GM12872 (cell line): Measurements from ENCODE around the gene ZNF215.

Experiments
- TF ChIP-seq, protein P1 (sequence below): IDR thresholded peaks from 3 replicates; pipeline ENCODE4 v1.5.1; 2011; ENCODE audit warnings: low read depth, mild to moderate bottlenecking, low read length, moderate library complexity; ENCODE audit not compliant: insufficient read depth

The ZNF215 gene

DNA sequence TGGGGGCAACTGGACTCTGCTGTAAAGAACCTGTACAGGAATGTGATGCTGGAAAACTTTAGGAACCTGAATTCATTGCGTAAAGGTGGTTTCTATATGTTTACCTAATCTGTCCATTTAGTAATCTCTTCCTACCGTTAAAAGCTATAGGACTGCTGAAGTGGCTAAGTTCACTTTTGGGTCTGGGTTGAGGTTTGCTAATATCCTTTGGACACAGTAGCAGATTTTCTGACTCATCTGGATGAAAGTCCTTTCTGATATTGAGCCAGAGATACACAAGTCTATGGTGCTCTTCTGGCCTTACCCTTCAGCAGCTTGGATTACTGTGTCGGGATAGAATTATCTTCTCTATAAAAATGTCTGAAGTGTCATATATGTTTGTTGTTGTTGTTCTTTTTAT is 16.9 kb downstream of the ZNF215 start:
- TF ChIP-seq, protein P1, sequence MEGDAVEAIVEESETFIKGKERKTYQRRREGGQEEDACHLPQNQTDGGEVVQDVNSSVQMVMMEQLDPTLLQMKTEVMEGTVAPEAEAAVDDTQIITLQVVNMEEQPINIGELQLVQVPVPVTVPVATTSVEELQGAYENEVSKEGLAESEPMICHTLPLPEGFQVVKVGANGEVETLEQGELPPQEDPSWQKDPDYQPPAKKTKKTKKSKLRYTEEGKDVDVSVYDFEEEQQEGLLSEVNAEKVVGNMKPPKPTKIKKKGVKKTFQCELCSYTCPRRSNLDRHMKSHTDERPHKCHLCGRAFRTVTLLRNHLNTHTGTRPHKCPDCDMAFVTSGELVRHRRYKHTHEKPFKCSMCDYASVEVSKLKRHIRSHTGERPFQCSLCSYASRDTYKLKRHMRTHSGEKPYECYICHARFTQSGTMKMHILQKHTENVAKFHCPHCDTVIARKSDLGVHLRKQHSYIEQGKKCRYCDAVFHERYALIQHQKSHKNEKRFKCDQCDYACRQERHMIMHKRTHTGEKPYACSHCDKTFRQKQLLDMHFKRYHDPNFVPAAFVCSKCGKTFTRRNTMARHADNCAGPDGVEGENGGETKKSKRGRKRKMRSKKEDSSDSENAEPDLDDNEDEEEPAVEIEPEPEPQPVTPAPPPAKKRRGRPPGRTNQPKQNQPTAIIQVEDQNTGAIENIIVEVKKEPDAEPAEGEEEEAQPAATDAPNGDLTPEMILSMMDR, result no peak

DNA sequence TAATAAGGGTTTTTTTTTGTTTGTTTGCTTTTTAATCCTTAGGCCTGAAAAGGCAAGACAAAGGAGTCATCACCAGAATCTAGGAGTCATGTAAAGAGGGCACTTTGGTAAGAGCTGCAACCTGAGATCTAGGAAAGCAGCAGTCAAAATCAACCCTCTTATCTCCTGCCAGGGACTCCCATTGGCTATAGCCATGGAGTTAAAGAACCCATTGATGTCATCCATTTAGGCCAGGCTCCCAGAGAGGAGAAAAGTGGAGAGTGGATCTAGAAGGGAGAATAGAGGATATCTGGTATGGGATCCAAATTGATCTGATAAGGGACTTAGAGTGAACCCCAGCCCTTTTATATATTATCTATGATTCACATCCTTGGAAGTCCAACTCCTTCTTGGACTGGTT is 35.9 kb downstream of the ZNF215 start:
- TF ChIP-seq, protein P1, result no peak

DNA sequence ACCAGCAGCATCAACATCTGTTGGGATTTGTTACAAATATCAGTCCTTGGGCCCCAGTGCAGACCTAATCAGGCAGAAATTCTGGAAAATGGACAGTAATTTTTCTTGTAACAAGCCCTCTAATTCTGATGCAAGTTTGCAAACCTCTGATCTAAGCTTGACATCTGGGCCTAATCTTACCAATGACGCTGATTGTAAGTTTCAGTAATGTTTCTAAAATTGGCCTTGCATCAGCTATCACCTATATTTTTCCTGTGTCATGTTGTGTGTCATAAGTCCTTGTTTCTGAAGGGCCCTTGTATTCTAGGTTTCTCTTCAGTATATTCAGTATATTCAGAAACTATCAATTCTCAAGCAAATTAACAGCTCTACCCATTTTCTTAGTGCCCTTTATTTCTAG is 36.4 kb downstream of the ZNF215 start:
- TF ChIP-seq, protein P1, result no peak

DNA sequence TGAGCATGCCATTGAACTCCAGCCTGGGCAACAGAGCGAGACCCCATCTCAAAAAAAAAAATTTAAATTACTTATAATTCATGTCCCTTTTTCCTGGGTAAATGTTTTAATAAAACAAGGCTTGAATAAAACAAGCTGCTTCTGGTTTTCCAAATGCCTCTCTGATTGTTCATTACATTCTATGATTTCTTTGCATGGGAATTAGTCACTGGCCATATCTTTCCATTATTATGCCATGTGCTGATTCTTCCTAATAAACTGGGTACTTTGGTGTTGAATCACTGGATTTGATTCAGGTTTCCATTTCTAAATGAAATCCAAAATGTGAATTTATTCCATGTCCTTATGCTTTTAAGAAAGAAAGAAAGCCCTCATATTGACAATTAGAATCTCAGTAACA is 42.6 kb downstream of the ZNF215 start:
- TF ChIP-seq, protein P1, result no peak

DNA sequence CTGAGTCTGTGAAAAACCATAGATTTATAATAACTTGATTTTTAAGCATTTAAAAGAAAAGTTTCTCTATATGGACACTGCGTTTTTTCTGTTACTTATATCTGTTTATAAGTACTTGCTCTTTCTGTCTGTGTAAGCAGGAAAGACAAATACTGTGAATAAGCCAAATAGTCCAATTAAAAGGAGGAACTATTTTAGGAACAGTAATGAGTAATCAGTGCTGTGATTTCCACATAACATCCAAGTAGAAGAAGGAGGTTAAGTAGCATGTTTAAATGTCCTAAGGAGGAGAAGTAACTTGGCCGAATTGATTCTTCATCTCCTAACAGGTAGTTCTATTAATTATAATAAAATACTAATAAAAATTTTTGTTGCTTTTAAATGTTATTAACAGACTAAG is 53.1 kb downstream of the ZNF215 start:
- TF ChIP-seq, protein P1, result no peak

DNA sequence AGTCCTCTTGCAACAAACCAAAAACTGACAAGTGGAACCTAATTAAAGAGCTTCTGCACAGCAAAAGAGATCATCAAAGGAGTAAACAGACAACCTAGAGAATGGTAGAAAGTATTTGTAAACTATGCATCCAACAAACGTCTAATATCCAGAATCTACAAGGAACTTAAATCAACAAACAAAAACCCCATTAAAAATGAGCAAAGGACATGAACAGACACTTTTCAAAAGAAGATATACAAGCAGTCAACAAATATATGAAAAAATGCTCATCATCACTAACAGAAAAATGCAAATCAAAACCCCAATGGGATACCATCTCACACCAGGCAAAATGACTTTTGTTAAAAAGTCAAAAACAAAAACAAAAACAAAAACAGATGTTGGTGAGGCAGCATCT is 60.3 kb downstream of the ZNF215 start:
- TF ChIP-seq, protein P1, result no peak

DNA sequence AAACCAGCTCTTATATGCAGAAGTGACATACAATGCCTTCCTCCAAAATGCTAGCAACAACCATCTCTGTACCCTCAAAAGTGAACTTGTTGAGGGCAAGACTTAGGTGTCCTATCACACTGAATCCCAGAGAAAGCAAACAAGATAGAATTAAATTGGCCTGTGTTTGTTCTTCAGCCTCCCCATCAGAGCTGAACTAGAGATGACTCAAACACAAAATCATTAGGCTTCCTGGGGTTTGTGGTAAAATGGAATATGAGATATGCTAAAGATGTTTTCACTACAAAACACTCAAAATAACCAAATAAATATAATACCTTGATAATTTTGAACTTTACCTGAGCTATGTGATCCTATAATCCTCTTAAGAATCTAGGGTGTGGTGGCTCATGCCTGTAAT is 62.3 kb downstream of the ZNF215 start:
- TF ChIP-seq, protein P1, result no peak

DNA sequence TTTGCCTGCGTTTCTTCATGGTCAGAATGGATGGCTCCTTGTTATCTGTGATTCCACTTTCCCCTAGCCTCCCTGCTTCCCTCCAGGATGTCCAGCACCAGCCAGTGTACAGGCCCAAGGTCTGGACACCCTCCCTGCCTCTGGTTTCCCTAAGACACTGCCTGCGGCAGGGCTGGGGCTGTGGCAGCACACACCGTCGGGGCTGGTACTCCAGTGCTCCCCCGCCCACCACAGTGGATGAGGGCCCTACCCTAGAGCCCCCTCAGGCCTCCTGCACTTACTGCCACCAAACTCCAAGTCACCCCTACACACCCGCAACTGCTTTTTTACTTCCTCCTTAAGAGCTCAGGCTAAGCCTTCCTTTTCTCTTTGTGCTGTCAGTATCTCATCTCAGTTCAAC is 65.0 kb downstream of the ZNF215 start:
- TF ChIP-seq, protein P1, result no peak
